ENCODE measurements around the gene AK2.
A peak's percentile ranks its signal among the peaks of the same experiment; 100 is the strongest.

AK2 gene

DNA sequence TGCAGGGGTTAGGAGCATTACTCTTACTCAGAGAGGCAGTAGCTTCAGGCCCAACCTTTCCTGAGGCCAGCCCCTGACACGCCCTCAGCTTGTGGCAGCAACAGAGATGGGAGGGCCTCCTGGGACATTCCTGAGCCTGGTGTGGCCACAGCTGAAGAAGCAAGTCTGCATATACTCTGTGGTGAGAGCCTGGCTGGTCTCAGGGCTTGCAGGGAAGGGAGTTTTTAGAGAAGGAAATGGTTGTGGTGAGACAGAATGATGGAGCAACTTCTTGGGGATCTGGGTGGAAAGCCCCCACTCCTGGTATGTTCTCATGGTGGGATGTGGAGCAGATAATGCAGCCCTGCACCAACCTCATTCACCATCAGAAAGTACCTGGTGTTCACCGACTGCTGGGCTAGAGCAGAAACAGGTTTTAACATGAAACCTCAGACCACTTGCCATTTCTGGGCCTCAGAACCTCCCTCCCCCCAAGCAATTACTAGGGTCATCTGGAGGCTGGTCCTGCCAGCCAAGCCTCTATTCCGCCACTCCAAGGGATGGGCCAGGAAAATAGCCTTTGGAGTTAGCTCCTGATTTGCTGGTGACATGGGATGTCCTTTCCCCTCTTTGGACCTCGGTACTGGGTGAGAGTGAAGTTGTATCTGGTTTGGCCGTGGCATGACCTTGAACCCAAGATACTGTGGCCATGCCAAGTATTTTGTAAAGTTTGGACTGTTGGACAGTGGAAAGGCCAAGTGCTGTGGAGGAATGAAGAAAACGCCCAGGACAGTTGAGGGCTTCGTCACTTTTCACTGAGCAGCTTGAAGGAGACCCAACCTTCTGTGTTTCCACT is 44.0 kb downstream of the AK2 start:
- Histone ChIP-seq H2BK5ac (ENCODE audit: low read length) (no peak overlapping the region), H3K27me3 (ENCODE audit: control insufficient read depth in 3 of 3, insufficient read depth in 3 of 3, low read depth in 1 of 3, low read length in 3 of 3) (no peaks in the 10 kb centered on the region), H2BK12ac (ENCODE audit: low read length) (no peak overlapping the region), H3K27ac (replicated peaks; ENCODE audit: low read length) (no peak overlapping the region), H2BK15ac (ENCODE audit: low read length) (peak overlapping the region; percentile 17), H3K4ac (ENCODE audit: low read length) (no peak overlapping the region), H2AK5ac (ENCODE audit: low read depth, low read length) (no peak overlapping the region), H3K23ac (ENCODE audit: low read depth, low read length, poor library complexity) (no peak overlapping the region), H3K4me2 (ENCODE audit: insufficient read depth, low read length, poor library complexity, severe bottlenecking) (no peak overlapping the region), H3K79me1 (ENCODE audit: low read depth, low read length) (no peaks in the 10 kb centered on the region), H3K36me3 (replicated peaks in 1 of 2; ENCODE audit: control insufficient read depth in 2 of 2, insufficient read depth in 2 of 2, low read length in 2 of 2) (no peaks in the 10 kb centered on the region), H3K4me3 (ENCODE audit: low read length in 2 of 2) (no peak overlapping the region), H4K8ac (ENCODE audit: low read depth, low read length) (no peak overlapping the region), H2AFZ (ENCODE audit: low read length) (peak overlapping the region; percentile 41), H3K18ac (ENCODE audit: low read length) (peak overlapping the region; percentile 19), H3K14ac (ENCODE audit: low read length) (no peak overlapping the region), H3K9ac (ENCODE audit: low read depth, low read length, poor library complexity) (no peak overlapping the region), H4K91ac (ENCODE audit: low read depth, low read length, poor library complexity) (no peak overlapping the region), H3K9me3 (replicated peaks in 1 of 2; ENCODE audit: control insufficient read depth in 2 of 2, insufficient read depth in 1 of 2, low read depth in 1 of 2, low read length in 2 of 2) (no peaks in the 10 kb centered on the region), H2BK120ac (ENCODE audit: low read depth, low read length) (no peak overlapping the region), H3K4me1 (ENCODE audit: control insufficient read depth in 2 of 2, insufficient read depth in 1 of 2, low read depth in 1 of 2, low read length in 2 of 2) (peaks cover 4 to 9% of the 10 kb centered on the region in 2 donors)
- no CpG with 5 or more reads among the region's 7 CpGs for WGBS, 2 donors (ENCODE audit: extremely low coverage in 2 of 2, insufficient read length in 2 of 2, insufficient replicate concordance in 1 of 2)
- no peak for DNase-seq (ENCODE audit: low spot score)

DNA sequence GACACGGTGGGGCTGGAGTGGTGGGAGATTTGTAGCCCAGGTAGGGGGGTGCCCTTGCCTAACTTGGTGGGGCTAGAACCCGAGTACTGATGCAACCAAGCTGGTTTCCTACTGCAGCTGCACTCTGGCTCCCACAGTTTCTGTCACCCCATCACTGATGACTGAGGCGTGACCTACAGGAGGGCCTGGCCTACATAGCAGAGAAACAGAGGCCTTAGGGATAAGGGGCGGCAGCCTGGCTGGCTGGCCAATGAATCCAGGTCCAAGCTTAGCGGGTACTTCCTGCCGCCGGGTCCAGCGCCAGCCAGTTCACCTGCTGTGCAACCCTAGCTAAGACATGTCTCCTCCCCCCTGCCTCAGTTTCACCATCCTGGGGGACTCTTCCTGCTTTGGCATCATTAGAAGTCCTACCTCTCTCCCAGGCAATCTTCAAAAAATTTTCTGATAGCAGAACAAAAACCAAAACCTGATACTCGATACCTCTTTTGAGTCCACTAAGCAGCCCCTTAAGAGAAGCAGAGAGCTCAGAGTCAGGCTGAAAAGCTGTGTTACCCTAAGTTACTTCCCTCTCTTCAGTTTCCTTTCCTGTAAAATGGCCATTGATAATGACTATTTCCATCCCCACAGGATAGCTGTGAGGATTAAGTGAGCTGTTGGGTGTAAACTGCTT is 44.7 kb downstream of the AK2 start:
- WGBS, 2 donors (ENCODE audit: extremely low coverage in 2 of 2, insufficient read length in 2 of 2, insufficient replicate concordance in 1 of 2) = no CpG with 5 or more reads among the region's 9 CpGs
- Histone ChIP-seq H2BK12ac (ENCODE audit: low read length) (no peak overlapping the region), H4K91ac (ENCODE audit: low read depth, low read length, poor library complexity) (no peak overlapping the region), H4K8ac (ENCODE audit: low read depth, low read length) (no peak overlapping the region), H3K36me3 (replicated peaks in 1 of 2; ENCODE audit: control insufficient read depth in 2 of 2, insufficient read depth in 2 of 2, low read length in 2 of 2) (no peaks in the 10 kb centered on the region), H2BK5ac (ENCODE audit: low read length) (no peak overlapping the region), H3K27ac (replicated peaks; ENCODE audit: low read length) (no peak overlapping the region), H3K23ac (ENCODE audit: low read depth, low read length, poor library complexity) (no peak overlapping the region), H2BK120ac (ENCODE audit: low read depth, low read length) (no peak overlapping the region), H3K9ac (ENCODE audit: low read depth, low read length, poor library complexity) (no peak overlapping the region), H2AK5ac (ENCODE audit: low read depth, low read length) (no peak overlapping the region), H2AFZ (ENCODE audit: low read length) (peak overlapping the region; percentile 41), H3K79me1 (ENCODE audit: low read depth, low read length) (no peaks in the 10 kb centered on the region), H2BK15ac (ENCODE audit: low read length) (peak overlapping the region; percentile 49), H3K14ac (ENCODE audit: low read length) (no peak overlapping the region), H3K9me3 (replicated peaks in 1 of 2; ENCODE audit: control insufficient read depth in 2 of 2, insufficient read depth in 1 of 2, low read depth in 1 of 2, low read length in 2 of 2) (no peaks in the 10 kb centered on the region), H3K4ac (ENCODE audit: low read length) (no peak overlapping the region), H3K18ac (ENCODE audit: low read length) (peak overlapping the region; percentile 66), H3K27me3 (ENCODE audit: control insufficient read depth in 3 of 3, insufficient read depth in 3 of 3, low read depth in 1 of 3, low read length in 3 of 3) (no peaks in the 10 kb centered on the region), H3K4me3 (ENCODE audit: low read length in 2 of 2) (no peak overlapping the region), H3K4me1 (ENCODE audit: control insufficient read depth in 2 of 2, insufficient read depth in 1 of 2, low read depth in 1 of 2, low read length in 2 of 2) (peaks cover 4 to 9% of the 10 kb centered on the region in 2 donors), H3K4me2 (ENCODE audit: insufficient read depth, low read length, poor library complexity, severe bottlenecking) (no peak overlapping the region)
- no peak for DNase-seq (ENCODE audit: low spot score)

DNA sequence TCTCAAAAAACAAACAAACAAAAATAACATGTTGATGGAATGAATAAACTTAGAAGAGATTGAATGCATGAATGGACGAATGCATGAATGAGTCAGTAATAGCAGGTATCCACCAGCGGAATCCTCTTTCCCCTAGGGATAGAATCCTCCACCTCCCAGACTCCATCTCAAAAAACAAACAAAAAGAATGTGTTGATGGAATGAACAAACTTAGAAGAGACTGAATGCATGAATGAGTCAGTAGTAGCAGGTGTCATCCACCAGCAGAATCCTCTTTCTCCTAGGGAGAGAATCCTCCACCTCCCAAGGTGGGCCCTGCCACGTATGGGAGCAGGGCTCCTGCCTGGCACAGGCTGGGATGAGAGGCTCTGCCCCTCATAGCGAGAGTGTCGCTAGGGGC is 45.3 kb downstream of the AK2 start:
- no peak overlapping the region for H2AK5ac ChIP-seq (ENCODE audit: low read depth, low read length)
- H3K4me3 ChIP-seq (ENCODE audit: low read length in 2 of 2) = no peak overlapping the region
- no peaks in the 10 kb centered on the region for H3K79me1 ChIP-seq (ENCODE audit: low read depth, low read length)
- H4K8ac ChIP-seq (ENCODE audit: low read depth, low read length) = no peak overlapping the region
- no peak overlapping the region for H3K14ac ChIP-seq (ENCODE audit: low read length)
- H2BK5ac ChIP-seq (ENCODE audit: low read length) = no peak overlapping the region
- no peak overlapping the region for H3K18ac ChIP-seq (ENCODE audit: low read length)
- no peaks in the 10 kb centered on the region for H3K27me3 ChIP-seq (ENCODE audit: control insufficient read depth in 3 of 3, insufficient read depth in 3 of 3, low read depth in 1 of 3, low read length in 3 of 3)
- H3K4me1 ChIP-seq (ENCODE audit: control insufficient read depth in 2 of 2, insufficient read depth in 1 of 2, low read depth in 1 of 2, low read length in 2 of 2) = peaks cover 4 to 9% of the 10 kb centered on the region in 2 donors
- no CpG with 5 or more reads among the region's 5 CpGs for WGBS, 2 donors (ENCODE audit: extremely low coverage in 2 of 2, insufficient read length in 2 of 2, insufficient replicate concordance in 1 of 2)
- no peak overlapping the region for H2AFZ ChIP-seq (ENCODE audit: low read length)
- DNase-seq (ENCODE audit: low spot score) = no peak
- H3K9me3 ChIP-seq (replicated peaks in 1 of 2; ENCODE audit: control insufficient read depth in 2 of 2, insufficient read depth in 1 of 2, low read depth in 1 of 2, low read length in 2 of 2) = no peaks in the 10 kb centered on the region
- no peaks in the 10 kb centered on the region for H3K36me3 ChIP-seq (replicated peaks in 1 of 2; ENCODE audit: control insufficient read depth in 2 of 2, insufficient read depth in 2 of 2, low read length in 2 of 2)
- no peak overlapping the region for H3K9ac ChIP-seq (ENCODE audit: low read depth, low read length, poor library complexity)
- no peak overlapping the region for H4K91ac ChIP-seq (ENCODE audit: low read depth, low read length, poor library complexity)
- H3K23ac ChIP-seq (ENCODE audit: low read depth, low read length, poor library complexity) = no peak overlapping the region
- no peak overlapping the region for H3K27ac ChIP-seq (replicated peaks; ENCODE audit: low read length)
- no peak overlapping the region for H2BK120ac ChIP-seq (ENCODE audit: low read depth, low read length)
- no peak overlapping the region for H2BK12ac ChIP-seq (ENCODE audit: low read length)
- no peak overlapping the region for H3K4ac ChIP-seq (ENCODE audit: low read length)
- peak overlapping the region; percentile 49 for H2BK15ac ChIP-seq (ENCODE audit: low read length)
- H3K4me2 ChIP-seq (ENCODE audit: insufficient read depth, low read length, poor library complexity, severe bottlenecking) = no peak overlapping the region

DNA sequence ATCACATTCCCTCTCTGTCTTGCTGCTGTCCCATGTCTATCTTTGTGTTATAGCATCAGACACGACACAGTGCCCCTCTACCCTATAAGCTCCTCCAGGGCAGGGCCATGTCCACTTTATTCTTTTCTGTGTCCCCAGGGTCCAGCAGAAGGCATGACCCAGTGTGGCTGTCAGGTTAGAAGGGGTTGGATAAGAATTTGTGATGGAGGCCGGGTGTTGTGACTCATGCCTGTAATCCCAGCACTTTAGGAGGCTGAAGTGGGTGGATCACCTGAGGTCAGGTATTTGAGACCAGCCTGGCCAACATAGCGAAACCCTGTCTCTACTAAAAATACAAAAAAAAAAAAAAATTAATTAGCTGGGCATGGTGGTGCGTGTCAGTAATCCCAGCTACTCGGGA is 45.8 kb downstream of the AK2 start:
- no peak overlapping the region for H2BK15ac ChIP-seq (ENCODE audit: low read length)
- no peak overlapping the region for H3K27ac ChIP-seq (replicated peaks; ENCODE audit: low read length)
- no CpG with 5 or more reads among the region's 5 CpGs for WGBS, 2 donors (ENCODE audit: extremely low coverage in 2 of 2, insufficient read length in 2 of 2, insufficient replicate concordance in 1 of 2)

More for the DNA sequence above, 45.8 kb downstream of the AK2 start:
- no peak overlapping the region for H3K4me3 ChIP-seq (ENCODE audit: low read length in 2 of 2)
- no peak overlapping the region for H3K4ac ChIP-seq (ENCODE audit: low read length)
- no peak overlapping the region for H2BK5ac ChIP-seq (ENCODE audit: low read length)
- H4K91ac ChIP-seq (ENCODE audit: low read depth, low read length, poor library complexity) = no peak overlapping the region
- no peaks in the 10 kb centered on the region for H3K79me1 ChIP-seq (ENCODE audit: low read depth, low read length)
- no peak overlapping the region for H2AK5ac ChIP-seq (ENCODE audit: low read depth, low read length)
- no peak overlapping the region for H3K4me2 ChIP-seq (ENCODE audit: insufficient read depth, low read length, poor library complexity, severe bottlenecking)
- H3K23ac ChIP-seq (ENCODE audit: low read depth, low read length, poor library complexity) = no peak overlapping the region
- no peaks in the 10 kb centered on the region for H3K36me3 ChIP-seq (replicated peaks in 1 of 2; ENCODE audit: control insufficient read depth in 2 of 2, insufficient read depth in 2 of 2, low read length in 2 of 2)
- peaks cover 4 to 9% of the 10 kb centered on the region in 2 donors for H3K4me1 ChIP-seq (ENCODE audit: control insufficient read depth in 2 of 2, insufficient read depth in 1 of 2, low read depth in 1 of 2, low read length in 2 of 2)
- H3K27me3 ChIP-seq (ENCODE audit: control insufficient read depth in 3 of 3, insufficient read depth in 3 of 3, low read depth in 1 of 3, low read length in 3 of 3) = no peaks in the 10 kb centered on the region
- no peak overlapping the region for H2AFZ ChIP-seq (ENCODE audit: low read length)
- no peak overlapping the region for H3K18ac ChIP-seq (ENCODE audit: low read length)
- H4K8ac ChIP-seq (ENCODE audit: low read depth, low read length) = no peak overlapping the region
- H2BK120ac ChIP-seq (ENCODE audit: low read depth, low read length) = no peak overlapping the region
- H3K14ac ChIP-seq (ENCODE audit: low read length) = no peak overlapping the region
- H3K9me3 ChIP-seq (replicated peaks in 1 of 2; ENCODE audit: control insufficient read depth in 2 of 2, insufficient read depth in 1 of 2, low read depth in 1 of 2, low read length in 2 of 2) = no peaks in the 10 kb centered on the region
- H2BK12ac ChIP-seq (ENCODE audit: low read length) = no peak overlapping the region
- H3K9ac ChIP-seq (ENCODE audit: low read depth, low read length, poor library complexity) = no peak overlapping the region
- no peak for DNase-seq (ENCODE audit: low spot score)
